CD4-positive, alpha-beta memory T cell (primary cell): ENCODE results near the gene ASIC3. TPM values are rescaled to one million over a fixed set of nuclear protein-coding genes. Genes with fewer than 3 reads are reported as not detected.
A peak's percentile ranks its signal among the peaks of the same experiment; 100 is the strongest.

Experiments
- CTCF ChIA-PET: fragments of 350-600 bp; sonication (Branson Sonifier 250); formaldehyde crosslinking; loops from one replicate; lab custom pipeline; 2021; ENCODE audit warnings: inconsistent platforms; ENCODE audit not compliant: partially characterized antibody; lab: Charles Lee
- POLR2A ChIA-PET: fragments of 350-600 bp; sonication (Branson Sonifier 250); formaldehyde crosslinking; loops from one replicate; lab custom pipeline; 2021; ENCODE audit not compliant: partially characterized antibody; lab: Charles Lee
- DNase-seq, 5 donors: peaks; one replicate each; pipeline versions ENCODE4 v3.0.0 to v3.0.0-alpha.2; 2020 to 2022; ENCODE audit warnings: mixed read lengths in 1 of 5
- H3K27ac ChIP-seq: one replicate; pipeline ENCODE4 v1.7.0; 2013; ENCODE audit warnings: low read depth, low read length
- H3K27me3 ChIP-seq: 2 replicates; pipeline ENCODE4 v1.7.0; 2013; ENCODE audit warnings: mild to moderate bottlenecking, low read length, moderate library complexity; ENCODE audit not compliant: insufficient read depth
- H3K36me3 ChIP-seq: 2 replicates; pipeline ENCODE4 v1.7.0; 2013; ENCODE audit warnings: mild to moderate bottlenecking, low read length, moderate library complexity; ENCODE audit not compliant: insufficient read depth
- H3K4me1 ChIP-seq: 2 replicates; pipeline ENCODE4 v1.7.0; 2013; ENCODE audit warnings: mild to moderate bottlenecking, low read length, moderate library complexity; ENCODE audit not compliant: insufficient read depth
- H3K4me3 ChIP-seq, 2 donors: one replicate each; pipeline ENCODE4 v1.7.0; 2013; ENCODE audit warnings: low read length in 2 of 2, mild to moderate bottlenecking in 1 of 2
- H3K9me3 ChIP-seq, 2 donors: one replicate each; pipeline ENCODE4 v1.7.0; 2013; ENCODE audit warnings: low read length in 2 of 2, control low read depth in 1 of 2; ENCODE audit not compliant: control insufficient read depth in 1 of 2
- H3K27ac Mint-ChIP-seq, 7 donors: one replicate each; pipeline ENCODE4 v1.8.0; 2020 to 2021; ENCODE audit warnings: mixed read lengths in 7 of 7, mild to moderate bottlenecking in 6 of 7, inconsistent platforms in 3 of 7, moderate library complexity in 3 of 7
- H3K27me3 Mint-ChIP-seq, 2 donors: one replicate each; pipeline ENCODE4 v1.8.0; 2020 to 2021; ENCODE audit warnings: mixed read lengths in 2 of 2
- H3K36me3 Mint-ChIP-seq, 2 donors: one replicate each; pipeline ENCODE4 v1.8.0; 2020 to 2021; ENCODE audit warnings: mixed read lengths in 2 of 2, inconsistent platforms in 1 of 2, mild to moderate bottlenecking in 1 of 2
- H3K4me1 Mint-ChIP-seq, 4 donors: one replicate each; pipeline ENCODE4 v1.8.0; 2020 to 2021; ENCODE audit warnings: mixed read lengths in 4 of 4, mild to moderate bottlenecking in 1 of 4
- H3K4me3 Mint-ChIP-seq, 8 donors: one replicate each; pipeline ENCODE4 v1.8.0; 2020 to 2021; ENCODE audit warnings: mixed read lengths in 8 of 8, mild to moderate bottlenecking in 7 of 8, moderate library complexity in 6 of 8, inconsistent platforms in 3 of 8
- H3K9me3 Mint-ChIP-seq, 8 donors: one replicate each; pipeline ENCODE4 v1.8.0; 2020 to 2021; ENCODE audit warnings: mixed read lengths in 8 of 8, mild to moderate bottlenecking in 5 of 8, inconsistent platforms in 3 of 8, moderate library complexity in 1 of 8
- intact Hi-C: fragments of 100-400 bp; cut with micrococcal nuclease; formaldehyde crosslinking; loops from one replicate; pipeline ENCODE4 v1.15.1; 2023
- polyA plus RNA-seq, 2 donors: library from polyadenylated mRNA; unstranded; fragments of 300-500 nt; fragmentation: Illumina TruSeq; gene quantifications; one replicate each; pipeline ENCODE4 v1.2.3, GENCODE V29; 2021
- total RNA-seq, 2 experiments: library from RNA; stranded (reverse); gene quantifications; one replicate each; pipeline ENCODE4 v1.2.3, GENCODE V29; 2021

The ASIC3 gene
- total RNA-seq (10 to 100 TPM; 10.6 to 11.6 TPM), polyA plus RNA-seq (not detected)

DNA sequence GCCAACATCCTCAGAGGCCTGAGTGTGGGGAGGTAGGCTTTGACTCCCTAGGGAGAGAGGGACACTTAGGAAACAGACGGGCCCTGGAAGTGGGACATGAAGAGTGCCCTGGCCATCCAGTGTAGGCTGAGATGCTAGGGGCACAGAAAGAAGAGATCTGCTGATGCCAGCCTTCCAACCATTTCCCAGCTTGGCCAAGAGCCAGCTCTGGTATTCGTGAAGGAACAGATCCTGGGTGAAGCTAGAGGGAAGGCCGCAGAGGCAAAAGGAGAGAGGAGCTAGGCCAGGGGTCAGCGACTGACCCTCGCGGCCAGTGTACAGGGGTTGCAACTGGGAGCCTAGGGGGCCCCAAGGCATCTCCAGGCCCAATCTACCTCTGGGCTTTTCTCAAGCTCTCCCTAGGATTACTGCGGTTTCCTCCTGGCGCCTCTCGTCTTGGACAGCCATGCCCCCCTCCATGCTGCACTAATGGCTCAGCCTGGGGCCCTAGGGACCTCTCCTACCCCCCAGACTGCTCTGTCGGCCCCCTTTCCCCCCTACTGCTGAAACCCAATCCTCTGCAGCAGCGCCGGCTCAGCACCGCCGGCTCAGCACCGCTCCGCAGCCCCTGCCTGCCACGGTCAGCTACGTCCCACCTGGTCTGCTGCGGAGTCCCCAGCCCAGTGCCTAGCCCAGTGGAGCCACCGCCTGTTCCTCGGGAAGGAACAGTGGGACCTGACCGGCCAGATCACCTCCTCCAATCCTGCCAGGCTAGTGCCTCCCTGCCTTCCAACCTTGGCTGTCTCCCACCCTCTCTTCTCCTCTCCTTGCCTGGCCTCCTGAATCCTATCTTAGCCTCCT is at the start of gene ASIC3:
ASIC3 (plus strand) TSS at position 556 of the 840 bp plus-strand sequence. CDS start 355 bp downstream, outside the sequence.
- no peak within 1 kb of the TSS for H3K4me3 Mint-ChIP-seq
- no peaks in the 10 kb centered on the region for H3K9me3 Mint-ChIP-seq
- Histone ChIP-seq H3K36me3 (no peaks in the 10 kb centered on the region), H3K4me3 (no peak within 1 kb of the TSS), H3K27ac (no peak within 1 kb of the TSS), H3K9me3 (no peaks in the 10 kb centered on the region), H3K4me1 (peaks cover 7% of the 10 kb centered on the region), H3K27me3 (no peaks in the 10 kb centered on the region)
- peak within 1 kb of the TSS in 1 of 7 donors; percentile 47 for H3K27ac Mint-ChIP-seq
- peaks cover 2 to 15% (median 7%) of the 10 kb centered on the region in 4 donors for H3K4me1 Mint-ChIP-seq
- POLR2A ChIA-PET: interaction anchor here (1.5 kb wide), 1 partner anchor 20 kb away, joined by 6 read pairs; the partner anchor contains the start of gene ABCB8
- DNase-seq: no peak
- CTCF ChIA-PET: no interaction called here
- peaks cover 0 to 2% of the 10 kb centered on the region in 2 donors for H3K27me3 Mint-ChIP-seq
- intact Hi-C loops: no loop called here
- peaks cover 4 to 17% of the 10 kb centered on the region in 2 donors for H3K36me3 Mint-ChIP-seq

DNA sequence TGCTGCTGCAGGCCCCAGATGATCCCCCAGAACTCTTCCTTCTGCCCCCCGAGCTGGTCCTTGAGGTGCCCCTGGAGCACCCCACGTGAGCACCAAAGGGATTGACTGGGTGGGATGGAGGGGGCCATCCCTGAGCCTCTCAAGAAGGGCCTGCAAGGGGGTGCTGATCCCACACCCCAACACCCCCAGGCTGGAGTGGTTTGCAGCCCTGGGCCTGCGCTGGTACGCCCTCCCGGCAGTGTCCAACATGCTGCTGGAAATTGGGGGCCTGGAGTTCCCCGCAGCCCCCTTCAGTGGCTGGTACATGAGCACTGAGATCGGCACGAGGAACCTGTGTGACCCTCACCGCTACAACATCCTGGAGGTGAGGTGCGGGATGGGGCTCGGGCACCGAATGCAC is 49.3 kb upstream of the ASIC3 start:
- Histone ChIP-seq H3K27me3 (no peaks in the 10 kb centered on the region), H3K4me3 (no peak overlapping the region), H3K4me1 (peaks cover 49% of the 10 kb centered on the region), H3K9me3 (no peaks in the 10 kb centered on the region), H3K36me3 (no peaks in the 10 kb centered on the region), H3K27ac (no peak overlapping the region)
- CTCF ChIA-PET: interaction anchor here (1.1 to 3.4 kb wide), 3 partner anchors 9 to 19 kb away, joined by 4 to 13 read pairs (median 10); no protein-coding TSS in a partner anchor
- no peaks in the 10 kb centered on the region for H3K27me3 Mint-ChIP-seq
- intact Hi-C loops: no loop called here
- POLR2A ChIA-PET: interaction anchor here (0.9 to 2.2 kb wide), 3 partner anchors 9 to 15 kb away, joined by 3 to 10 read pairs (median 3); no protein-coding TSS in a partner anchor
- peaks cover 0 to 3% of the 10 kb centered on the region in 2 donors for H3K36me3 Mint-ChIP-seq
- H3K4me1 Mint-ChIP-seq: peaks cover 19 to 49% (median 31%) of the 10 kb centered on the region in 4 donors
- no peak overlapping the region for H3K4me3 Mint-ChIP-seq
- H3K27ac Mint-ChIP-seq: no peak overlapping the region
- H3K9me3 Mint-ChIP-seq: no peaks in the 10 kb centered on the region
- DNase-seq: no peak

GRCh38 chr7:150999497-151000230 is 48.7 kb upstream of the ASIC3 start:
- no peak overlapping the region for H3K4me3 ChIP-seq

DNA sequence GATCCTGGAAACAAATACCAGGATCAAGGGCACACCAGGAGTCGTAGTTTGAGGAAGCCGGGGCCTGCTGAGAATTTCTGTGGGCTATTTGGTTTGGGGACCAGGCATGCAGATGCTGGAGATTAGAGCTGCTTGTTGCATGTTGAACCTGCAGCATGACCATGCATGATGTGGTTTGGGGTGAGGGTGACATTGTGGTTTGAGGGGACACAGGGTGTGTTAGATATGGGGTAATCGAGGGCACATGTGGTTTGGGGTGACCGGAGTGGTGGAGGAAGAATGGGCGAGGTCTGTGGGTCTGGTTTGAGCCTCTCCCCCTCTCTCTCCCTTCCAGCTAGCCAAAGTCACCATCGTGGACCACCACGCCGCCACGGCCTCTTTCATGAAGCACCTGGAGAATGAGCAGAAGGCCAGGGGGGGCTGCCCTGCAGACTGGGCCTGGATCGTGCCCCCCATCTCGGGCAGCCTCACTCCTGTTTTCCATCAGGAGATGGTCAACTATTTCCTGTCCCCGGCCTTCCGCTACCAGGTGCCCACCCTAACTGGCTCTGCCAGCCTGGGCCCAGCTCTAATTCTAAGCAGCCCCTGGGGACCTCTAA is 47.3 kb upstream of the ASIC3 start:
- peaks cover 35% of the 10 kb centered on the region for H3K4me1 ChIP-seq
- ChIA-PET POLR2A (no interaction called here), CTCF (interaction anchor here (0.9 to 2.6 kb wide), 3 partner anchors 12 to 18 kb away, joined by 3 to 6 read pairs (median 3); no protein-coding TSS in a partner anchor)
- Mint-ChIP-seq H3K9me3 (peaks cover 0 to 2% (median 0%) of the 10 kb centered on the region in 8 donors), H3K36me3 (peaks cover 0 to 6% of the 10 kb centered on the region in 2 donors), H3K4me1 (peaks cover 16 to 44% (median 30%) of the 10 kb centered on the region in 4 donors), H3K27me3 (no peaks in the 10 kb centered on the region), H3K4me3 (no peak overlapping the region), H3K27ac (peak overlapping the region in 2 of 7 donors; percentile 65 to 84)
- H3K4me3 ChIP-seq: no peak overlapping the region
- no peaks in the 10 kb centered on the region for H3K36me3 ChIP-seq
- no peak overlapping the region for H3K27ac ChIP-seq
- no peaks in the 10 kb centered on the region for H3K27me3 ChIP-seq
- intact Hi-C loops: no loop called here
- no peaks in the 10 kb centered on the region for H3K9me3 ChIP-seq
- DNase-seq: peak in 1 of 5 donors; percentile 5

More at GRCh38 chr7:150999497-151000230, 48.7 kb upstream of the ASIC3 start:
- H3K4me1 ChIP-seq: peaks cover 42% of the 10 kb centered on the region
- H3K27ac Mint-ChIP-seq: peak overlapping the region in 1 of 7 donors; percentile 36
- no peaks in the 10 kb centered on the region for H3K27me3 ChIP-seq
- peaks cover 18 to 43% (median 26%) of the 10 kb centered on the region in 4 donors for H3K4me1 Mint-ChIP-seq
- H3K36me3 ChIP-seq: no peaks in the 10 kb centered on the region
- H3K9me3 ChIP-seq: no peaks in the 10 kb centered on the region
- H3K27ac ChIP-seq: no peak overlapping the region
- CTCF ChIA-PET: no interaction called here
- H3K4me3 Mint-ChIP-seq: peak overlapping the region in 1 of 8 donors; percentile 43
- POLR2A ChIA-PET: interaction anchor here (1.5 kb wide), 1 partner anchor 13 kb away, joined by 3 read pairs; no protein-coding TSS in a partner anchor
- H3K27me3 Mint-ChIP-seq: no peaks in the 10 kb centered on the region
- H3K36me3 Mint-ChIP-seq: peaks cover 0 to 6% of the 10 kb centered on the region in 2 donors
- peaks cover 0 to 2% (median 0%) of the 10 kb centered on the region in 8 donors for H3K9me3 Mint-ChIP-seq
- peak in 1 of 5 donors; percentile 48 for DNase-seq
- intact Hi-C loops: no loop called here

DNA sequence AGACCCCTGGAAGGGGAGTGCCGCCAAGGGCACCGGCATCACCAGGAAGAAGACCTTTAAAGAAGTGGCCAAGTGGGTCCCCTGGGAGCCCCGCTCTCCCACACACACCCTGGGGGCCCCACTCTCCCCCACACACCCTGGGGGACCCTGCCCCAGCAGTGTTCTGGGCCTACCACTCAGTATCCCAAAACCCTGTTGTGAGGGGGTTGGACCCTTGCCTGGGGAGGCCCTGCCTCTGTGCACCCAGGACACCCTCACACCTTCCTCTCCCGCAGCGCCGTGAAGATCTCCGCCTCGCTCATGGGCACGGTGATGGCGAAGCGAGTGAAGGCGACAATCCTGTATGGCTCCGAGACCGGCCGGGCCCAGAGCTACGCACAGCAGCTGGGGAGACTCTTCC is 46.8 kb upstream of the ASIC3 start:
- Mint-ChIP-seq H3K27ac (peak overlapping the region in 1 of 7 donors; percentile 65), H3K36me3 (peaks cover 0 to 6% of the 10 kb centered on the region in 2 donors), H3K4me3 (no peak overlapping the region), H3K9me3 (peaks cover 0 to 2% (median 0%) of the 10 kb centered on the region in 8 donors), H3K4me1 (peaks cover 16 to 49% (median 33%) of the 10 kb centered on the region in 4 donors), H3K27me3 (no peaks in the 10 kb centered on the region)
- Histone ChIP-seq H3K36me3 (no peaks in the 10 kb centered on the region), H3K27me3 (no peaks in the 10 kb centered on the region), H3K4me1 (peaks cover 38% of the 10 kb centered on the region), H3K9me3 (no peaks in the 10 kb centered on the region), H3K4me3 (no peak overlapping the region), H3K27ac (no peak overlapping the region)
- ChIA-PET POLR2A (no interaction called here), CTCF (interaction anchor here (0.9 to 2.6 kb wide), 3 partner anchors 13 to 18 kb away, joined by 3 to 6 read pairs (median 3); no protein-coding TSS in a partner anchor)
- intact Hi-C loops: no loop called here
- DNase-seq: peak in 1 of 5 donors; percentile 25

DNA sequence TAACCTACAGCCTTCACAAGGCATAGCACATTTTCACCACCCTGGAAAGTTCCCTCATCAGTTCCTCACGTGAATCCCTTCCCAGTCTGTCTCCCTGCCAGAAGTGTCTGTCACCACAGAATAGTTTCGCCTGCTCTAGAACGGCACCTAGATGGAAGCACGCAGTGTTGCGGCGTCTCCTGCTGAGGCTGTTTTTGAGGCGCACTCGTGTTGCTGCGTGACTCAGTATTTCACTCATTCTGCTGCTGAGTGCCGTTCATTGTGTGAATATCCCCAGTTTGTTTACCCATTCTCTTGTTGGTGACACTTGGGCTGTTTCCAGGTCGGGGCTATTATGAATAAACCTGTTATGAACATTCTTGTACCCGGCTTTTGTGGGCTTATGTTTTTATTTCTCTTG is 44.8 kb upstream of the ASIC3 start:
- CTCF ChIA-PET: interaction anchor here (0.8 to 8.3 kb wide), 3 partner anchors 14 to 19 kb away, joined by 3 to 93 read pairs (median 3); no protein-coding TSS in a partner anchor
- H3K9me3 Mint-ChIP-seq: peaks cover 0 to 2% (median 0%) of the 10 kb centered on the region in 8 donors
- no peak overlapping the region for H3K4me3 Mint-ChIP-seq

More for the DNA sequence above, 44.8 kb upstream of the ASIC3 start:
- peaks cover 0 to 6% of the 10 kb centered on the region in 2 donors for H3K36me3 Mint-ChIP-seq
- no peak overlapping the region for H3K4me3 ChIP-seq
- no peaks in the 10 kb centered on the region for H3K27me3 ChIP-seq
- no peaks in the 10 kb centered on the region for H3K36me3 ChIP-seq
- POLR2A ChIA-PET: no interaction called here
- peak overlapping the region in 3 of 7 donors; percentile 22 to 80 (median 37) for H3K27ac Mint-ChIP-seq
- peaks cover 41% of the 10 kb centered on the region for H3K4me1 ChIP-seq
- H3K4me1 Mint-ChIP-seq: peaks cover 21 to 52% (median 35%) of the 10 kb centered on the region in 4 donors
- intact Hi-C loops: no loop called here
- DNase-seq: no peak
- no peak overlapping the region for H3K27ac ChIP-seq
- no peaks in the 10 kb centered on the region for H3K27me3 Mint-ChIP-seq
- H3K9me3 ChIP-seq: no peaks in the 10 kb centered on the region
